Astrocyte (in vitro differentiated cells and primary cell): ENCODE measurements around the gene CLDND1. TPM values are rescaled to one million over a fixed set of nuclear protein-coding genes. Genes with fewer than 3 reads are reported as not detected.

Experiments used
- DNase-seq: peaks from one replicate; pipeline ENCODE4 v3.0.0-alpha.2; 2010; ENCODE audit warnings: low read depth
- FAIRE-seq: peaks from 2 replicates; lab custom pipeline; 2011; peaks lifted over from hg19 to GRCh38; lab: Jason Lieb, UNC
- H2AFZ ChIP-seq: 2 replicates; pipeline ENCODE4 v1.6.0; 2012; ENCODE audit warnings: low read depth, low read length, inconsistent platforms
- H3K27ac ChIP-seq: 2 replicates; pipeline ENCODE4 v1.5.1; 2011; ENCODE audit warnings: low read depth, low read length, inconsistent platforms
- H3K27me3 ChIP-seq: 2 replicates; pipeline ENCODE4 v1.6.0; 2011; ENCODE audit warnings: low read length, inconsistent platforms; ENCODE audit not compliant: insufficient read depth
- H3K36me3 ChIP-seq: 2 replicates; pipeline ENCODE4 v1.5.1; 2011; ENCODE audit warnings: low read length, inconsistent platforms; ENCODE audit not compliant: insufficient read depth
- H3K4me1 ChIP-seq: 2 replicates; pipeline ENCODE4 v1.5.1; 2011; ENCODE audit warnings: low read length, inconsistent platforms; ENCODE audit not compliant: insufficient read depth
- H3K4me2 ChIP-seq: 2 replicates; pipeline ENCODE4 v1.6.0; 2012; ENCODE audit warnings: low read length, inconsistent platforms
- H3K4me3 ChIP-seq: 2 replicates; pipeline ENCODE4 v1.5.1; 2011; ENCODE audit warnings: low read depth, mild to moderate bottlenecking, low read length, inconsistent platforms; ENCODE audit not compliant: insufficient read depth
- H3K79me2 ChIP-seq: 2 replicates; pipeline ENCODE4 v1.6.0; 2012; ENCODE audit warnings: mild to moderate bottlenecking, low read length, inconsistent platforms; ENCODE audit not compliant: insufficient read depth
- H3K9ac ChIP-seq: 2 replicates; pipeline ENCODE4 v1.6.0; 2012; ENCODE audit warnings: mild to moderate bottlenecking, low read length, inconsistent platforms
- H3K9me3 ChIP-seq: 2 replicates; pipeline ENCODE4 v1.5.1; 2012; ENCODE audit warnings: low read depth, mild to moderate bottlenecking, low read length, inconsistent platforms; ENCODE audit not compliant: insufficient read depth
- H4K20me1 ChIP-seq: 2 replicates; pipeline ENCODE4 v1.6.0; 2012; ENCODE audit warnings: low read length, inconsistent platforms; ENCODE audit not compliant: insufficient read depth
- H3K27ac Mint-ChIP-seq: one replicate; pipeline ENCODE4 v1.8.0; 2021; ENCODE audit warnings: mild to moderate bottlenecking, mixed read lengths; ENCODE audit not compliant: unreplicated experiment
- H3K27me3 Mint-ChIP-seq: one replicate; pipeline ENCODE4 v1.8.0; 2021; ENCODE audit warnings: low read depth, mixed read lengths; ENCODE audit not compliant: unreplicated experiment
- H3K36me3 Mint-ChIP-seq: one replicate; pipeline ENCODE4 v1.8.0; 2021; ENCODE audit warnings: low read depth, mixed read lengths; ENCODE audit not compliant: unreplicated experiment
- H3K4me1 Mint-ChIP-seq: one replicate; pipeline ENCODE4 v1.8.0; 2021; ENCODE audit warnings: low read depth, mixed read lengths; ENCODE audit not compliant: unreplicated experiment
- H3K4me3 Mint-ChIP-seq: one replicate; pipeline ENCODE4 v1.8.0; 2021; ENCODE audit warnings: mild to moderate bottlenecking, moderate library complexity, mixed read lengths; ENCODE audit not compliant: unreplicated experiment
- H3K9me3 Mint-ChIP-seq: one replicate; pipeline ENCODE4 v1.8.0; 2021; ENCODE audit warnings: mild to moderate bottlenecking, mixed read lengths; ENCODE audit not compliant: unreplicated experiment
- CTCF ChIP-seq: IDR thresholded peaks from 2 replicates; pipeline ENCODE4 v1.5.1; 2011; ENCODE audit warnings: low read depth, mild to moderate bottlenecking, inconsistent platforms, low read length, moderate library complexity; ENCODE audit not compliant: insufficient read depth
- EZH2 ChIP-seq: IDR thresholded peaks from 2 replicates; pipeline ENCODE4 v1.6.1; 2012; ENCODE audit warnings: mild to moderate bottlenecking, low read length, inconsistent platforms; ENCODE audit not compliant: insufficient read depth
- total RNA-seq: library from RNA; stranded (reverse); gene quantifications from 2 replicates; pipeline ENCODE4 v1.2.1, GENCODE V29; 2021

CLDND1 gene
- total RNA-seq, 1 donor from 2014 or later = 104 TPM

DNA sequence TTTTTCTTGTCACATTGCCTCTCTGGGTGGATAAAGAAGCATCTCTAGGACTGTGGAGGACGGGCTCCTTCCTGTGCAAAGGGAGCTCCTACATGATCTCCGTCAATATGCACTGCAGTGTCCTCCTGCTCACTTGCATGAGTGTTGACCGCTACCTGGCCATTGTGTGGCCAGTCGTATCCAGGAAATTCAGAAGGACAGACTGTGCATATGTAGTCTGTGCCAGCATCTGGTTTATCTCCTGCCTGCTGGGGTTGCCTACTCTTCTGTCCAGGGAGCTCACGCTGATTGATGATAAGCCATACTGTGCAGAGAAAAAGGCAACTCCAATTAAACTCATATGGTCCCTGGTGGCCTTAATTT, 9.6 kb upstream of the CLDND1 start:
- Histone ChIP-seq H3K36me3 (no peaks in the 10 kb centered on the region), H3K27me3 (no peaks in the 10 kb centered on the region), H2AFZ (no peak overlapping the region), H3K27ac (no peak overlapping the region), H3K79me2 (no peaks in the 10 kb centered on the region), H4K20me1 (no peaks in the 10 kb centered on the region), H3K9ac (no peak overlapping the region), H3K4me1 (no peaks in the 10 kb centered on the region), H3K4me3 (no peak overlapping the region), H3K9me3 (no peaks in the 10 kb centered on the region), H3K4me2 (no peak overlapping the region)
- FAIRE-seq = no peak
- Mint-ChIP-seq H3K27me3 (no peaks in the 10 kb centered on the region), H3K9me3 (no peaks in the 10 kb centered on the region), H3K4me1 (no peaks in the 10 kb centered on the region), H3K4me3 (no peak overlapping the region), H3K27ac (no peak overlapping the region), H3K36me3 (no peaks in the 10 kb centered on the region)
- TF ChIP-seq CTCF (no peak), EZH2 (no peak)
- no peak for DNase-seq

- Mint-ChIP-seq H3K27ac (no peak within 1 kb of the TSS), H3K4me3 (no peak within 1 kb of the TSS), H3K9me3 (no peaks in the 10 kb centered on the region), H3K27me3 (no peaks in the 10 kb centered on the region), H3K36me3 (no peaks in the 10 kb centered on the region), H3K4me1 (no peaks in the 10 kb centered on the region)
- Histone ChIP-seq H3K4me3 (no peak within 1 kb of the TSS), H3K27ac (no peak within 1 kb of the TSS), H3K27me3 (no peaks in the 10 kb centered on the region), H3K9ac (no peak within 1 kb of the TSS), H2AFZ (no peak within 1 kb of the TSS), H3K4me1 (no peaks in the 10 kb centered on the region), H3K9me3 (no peaks in the 10 kb centered on the region), H4K20me1 (no peaks in the 10 kb centered on the region), H3K79me2 (no peaks in the 10 kb centered on the region), H3K36me3 (no peaks in the 10 kb centered on the region), H3K4me2 (no peak within 1 kb of the TSS)
- FAIRE-seq (no peak), DNase-seq (no peak)
- TF ChIP-seq EZH2 (no peak), CTCF (no peak)
Measured at GRCh38 chr3:98531622-98532274, 9.0 kb upstream of the CLDND1 start, which contains the start of gene GPR15. Gene GPR15, plus strand, starts transcription at chr3:98531978. Its CDS starts 56 bp downstream, at chr3:98532034.

GRCh38 chr3:98530676-98531075, 8.0 kb upstream of the CLDND1 start:
- H3K9ac ChIP-seq = no peak overlapping the region
- H3K4me3 ChIP-seq = no peak overlapping the region
- no peak overlapping the region for H3K27ac ChIP-seq
- no peak overlapping the region for H2AFZ ChIP-seq
- TF ChIP-seq CTCF (no peak), EZH2 (no peak)
- no peaks in the 10 kb centered on the region for H4K20me1 ChIP-seq
- DNase-seq (no peak), FAIRE-seq (no peak)
- Mint-ChIP-seq H3K27ac (no peak overlapping the region), H3K36me3 (no peaks in the 10 kb centered on the region), H3K4me1 (no peaks in the 10 kb centered on the region), H3K4me3 (no peak overlapping the region), H3K27me3 (no peaks in the 10 kb centered on the region), H3K9me3 (no peaks in the 10 kb centered on the region)
- H3K79me2 ChIP-seq = no peaks in the 10 kb centered on the region
- H3K27me3 ChIP-seq = no peaks in the 10 kb centered on the region
- no peak overlapping the region for H3K4me2 ChIP-seq
- no peaks in the 10 kb centered on the region for H3K36me3 ChIP-seq
- H3K9me3 ChIP-seq = no peaks in the 10 kb centered on the region
- H3K4me1 ChIP-seq = no peaks in the 10 kb centered on the region
